Transverse colon (tissue), 4 donors: Measurements from ENCODE around the gene F11. TPM values are rescaled to one million over a fixed set of nuclear protein-coding genes. Genes with fewer than 3 reads are reported as not detected.

ENCODE experiments used
- DNase-seq: peaks from one replicate; pipeline ENCODE4 v3.0.0-alpha.2; 2019
- H3K27ac ChIP-seq, 4 donors: fragments of 200-600 bp; sonication (generic); 2 replicates each; pipeline ENCODE4 v1.5.1; 2016 to 2018; ENCODE audit warnings: inconsistent platforms in 4 of 4
- H3K27me3 ChIP-seq: fragments of 200-600 bp; sonication (generic); 2 replicates; pipeline ENCODE4 v1.5.1; 2017; ENCODE audit warnings: inconsistent platforms
- H3K36me3 ChIP-seq, 4 donors: fragments of 200-600 bp; sonication (generic); 2 replicates each; pipeline ENCODE4 v1.5.1; 2017 to 2019; ENCODE audit warnings: inconsistent platforms in 4 of 4
- H3K4me1 ChIP-seq, 4 donors: fragments of 200-600 bp; sonication (generic); 2 replicates each; pipeline ENCODE4 v1.5.1; 2017 to 2020; ENCODE audit warnings: inconsistent platforms in 4 of 4
- H3K4me3 ChIP-seq, 4 donors: fragments of 200-600 bp; sonication (generic); 1 replicate in 1 of 4; 2 replicates in 3 of 4; pipeline versions ENCODE4 v1.5.1 to v1.6.1; 2017 to 2019; ENCODE audit warnings: inconsistent platforms in 4 of 4
- H3K9me3 ChIP-seq, 2 donors: fragments of 200-600 bp; sonication (generic); 2 replicates each; pipeline ENCODE4 v1.5.1; 2017 to 2019; ENCODE audit warnings: inconsistent platforms in 2 of 2
- EP300 ChIP-seq: sonication (generic); formaldehyde crosslinking; IDR thresholded peaks from one replicate; pipeline ENCODE4 v1.6.1; 2017; ENCODE audit warnings: antibody characterized with exemption, low read depth
- POLR2A ChIP-seq: fragments of 450-650 bp; IDR thresholded peaks from one replicate; pipeline ENCODE4 v1.6.1; 2016; ENCODE audit warnings: antibody characterized with exemption, mild to moderate bottlenecking, moderate library complexity
- POLR2AphosphoS5 ChIP-seq, 3 donors: sonication (generic); formaldehyde crosslinking; IDR thresholded peaks; one replicate each; pipeline ENCODE4 v1.6.1; 2016; ENCODE audit warnings: antibody characterized with exemption in 3 of 3
- WGBS, 2 donors: methylation state at CpG; one replicate each; pipeline ENCODE4 v1.1.5; 2018; ENCODE audit warnings: low coverage in 1 of 2; 5-methylcytosine and 5-hydroxymethylcytosine counted together
- in situ Hi-C, 4 donors: fragments of 200-750 bp; cut with MboI; loops; one replicate each; pipeline versions ENCODE4 v1.15.0 to v1.15.1; 2017; ENCODE audit warnings: low sequenced_read_pairs in 3 of 4, low pct_ligation_motif_present in 1 of 4, low pct_unique_long_range_greater_than_20kb in 1 of 4
- intact Hi-C: fragments of 100-400 bp; cut with DNase I; formaldehyde crosslinking; loops from one replicate; pipeline ENCODE4 v1.15.1; 2023; ENCODE audit warnings: low total_unique reads
- total RNA-seq, 4 donors: library from RNA; depleted of rRNA; stranded (reverse); fragments of >200 nt; gene quantifications; one replicate each; pipeline ENCODE4 v1.1.0, GENCODE V29; 2016
- TF ChIP-seq, protein P1 (sequence below), 5 experiments: fragments of 200-600 bp in 3 of 5; fragments of 450-650 bp in 2 of 5; sonication (generic) in 3 of 5; IDR thresholded peaks; 1 replicate in 2 of 5; 2 replicates in 3 of 5; pipeline ENCODE4 v1.5.1; 2016 to 2017; ENCODE audit warnings: antibody characterized with exemption in 5 of 5, inconsistent platforms in 3 of 5, mild to moderate bottlenecking in 2 of 5, moderate library complexity in 1 of 5

F11 gene
- total RNA-seq, 4 donors from 2014 or later = not detected

DNA sequence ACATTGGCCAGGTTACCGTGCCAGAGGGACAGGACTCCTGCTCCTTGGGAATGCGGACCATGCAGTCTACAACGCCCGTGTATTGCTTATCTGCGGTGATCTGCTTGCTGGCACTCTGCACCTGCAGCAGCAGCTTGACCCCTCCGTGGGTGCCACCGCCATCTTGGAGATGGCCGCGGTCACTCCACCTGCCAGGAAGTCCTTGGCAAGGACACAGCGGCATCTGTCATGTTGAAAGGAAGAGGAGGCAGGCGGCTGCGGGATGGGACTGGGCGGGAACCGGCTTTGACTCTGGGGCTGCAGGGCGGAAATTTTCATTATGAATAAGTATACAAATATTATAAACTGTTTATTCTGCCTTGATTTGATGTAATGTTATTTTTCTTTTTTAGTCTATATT, 63.4 kb downstream of the F11 start:
- intact Hi-C loops = no loop called here
- no peaks in the 10 kb centered on the region for H3K4me1 ChIP-seq
- no peak for TF ChIP-seq EP300
- TF ChIP-seq, protein P1, sequence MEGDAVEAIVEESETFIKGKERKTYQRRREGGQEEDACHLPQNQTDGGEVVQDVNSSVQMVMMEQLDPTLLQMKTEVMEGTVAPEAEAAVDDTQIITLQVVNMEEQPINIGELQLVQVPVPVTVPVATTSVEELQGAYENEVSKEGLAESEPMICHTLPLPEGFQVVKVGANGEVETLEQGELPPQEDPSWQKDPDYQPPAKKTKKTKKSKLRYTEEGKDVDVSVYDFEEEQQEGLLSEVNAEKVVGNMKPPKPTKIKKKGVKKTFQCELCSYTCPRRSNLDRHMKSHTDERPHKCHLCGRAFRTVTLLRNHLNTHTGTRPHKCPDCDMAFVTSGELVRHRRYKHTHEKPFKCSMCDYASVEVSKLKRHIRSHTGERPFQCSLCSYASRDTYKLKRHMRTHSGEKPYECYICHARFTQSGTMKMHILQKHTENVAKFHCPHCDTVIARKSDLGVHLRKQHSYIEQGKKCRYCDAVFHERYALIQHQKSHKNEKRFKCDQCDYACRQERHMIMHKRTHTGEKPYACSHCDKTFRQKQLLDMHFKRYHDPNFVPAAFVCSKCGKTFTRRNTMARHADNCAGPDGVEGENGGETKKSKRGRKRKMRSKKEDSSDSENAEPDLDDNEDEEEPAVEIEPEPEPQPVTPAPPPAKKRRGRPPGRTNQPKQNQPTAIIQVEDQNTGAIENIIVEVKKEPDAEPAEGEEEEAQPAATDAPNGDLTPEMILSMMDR (IDR thresholded peaks at IDR 0.05) = no peak
- no peak for TF ChIP-seq POLR2AphosphoS5 (IDR thresholded peaks at IDR 0.05)
- no peak for TF ChIP-seq POLR2A
- H3K4me3 ChIP-seq = no peak overlapping the region
- no peak overlapping the region for H3K27ac ChIP-seq
- peaks cover 9 to 13% of the 10 kb centered on the region in 2 donors for H3K9me3 ChIP-seq
- H3K27me3 ChIP-seq = no peaks in the 10 kb centered on the region
- WGBS, 2 donors = 96 to 100% methylated on average over 3 to 15 of the region's 15 CpGs
- H3K36me3 ChIP-seq = no peaks in the 10 kb centered on the region
- DNase-seq = no peak
- in situ Hi-C loops = no loop called here

DNA sequence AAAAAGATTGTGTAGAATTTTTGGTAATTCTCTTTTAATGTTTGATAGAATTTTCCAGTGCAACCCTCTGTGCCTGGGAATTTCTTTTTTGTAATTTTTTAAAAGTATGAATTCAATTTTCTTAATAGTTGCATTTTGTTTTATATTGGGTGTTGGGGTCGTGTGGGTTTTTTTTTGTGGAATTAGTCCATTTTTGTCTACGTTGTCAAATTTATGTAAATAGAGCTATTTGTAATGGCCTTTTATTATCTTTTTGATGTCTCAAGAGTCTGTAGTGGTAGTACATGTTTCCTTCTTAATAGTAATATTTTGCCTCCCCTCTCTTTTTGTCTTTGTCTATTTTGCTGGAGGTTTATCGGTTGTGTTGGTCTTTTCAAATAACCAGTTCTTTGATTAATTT, 64.4 kb downstream of the F11 start:
- TF ChIP-seq POLR2AphosphoS5 (IDR thresholded peaks at IDR 0.05) = no peak
- TF ChIP-seq, protein P1 (IDR thresholded peaks at IDR 0.05) = no peak
- TF ChIP-seq EP300 = no peak
- no peak for TF ChIP-seq POLR2A
- no peaks in the 10 kb centered on the region for H3K36me3 ChIP-seq
- no peaks in the 10 kb centered on the region for H3K4me1 ChIP-seq
- DNase-seq = no peak
- intact Hi-C loops = no loop called here
- no peaks in the 10 kb centered on the region for H3K27me3 ChIP-seq
- no peak overlapping the region for H3K27ac ChIP-seq
- H3K9me3 ChIP-seq = peaks cover 9 to 13% of the 10 kb centered on the region in 2 donors
- in situ Hi-C loops = no loop called here
- no peak overlapping the region for H3K4me3 ChIP-seq
- WGBS, 2 donors = 86 to 97% methylated on average over 3 of the region's 3 CpGs

DNA sequence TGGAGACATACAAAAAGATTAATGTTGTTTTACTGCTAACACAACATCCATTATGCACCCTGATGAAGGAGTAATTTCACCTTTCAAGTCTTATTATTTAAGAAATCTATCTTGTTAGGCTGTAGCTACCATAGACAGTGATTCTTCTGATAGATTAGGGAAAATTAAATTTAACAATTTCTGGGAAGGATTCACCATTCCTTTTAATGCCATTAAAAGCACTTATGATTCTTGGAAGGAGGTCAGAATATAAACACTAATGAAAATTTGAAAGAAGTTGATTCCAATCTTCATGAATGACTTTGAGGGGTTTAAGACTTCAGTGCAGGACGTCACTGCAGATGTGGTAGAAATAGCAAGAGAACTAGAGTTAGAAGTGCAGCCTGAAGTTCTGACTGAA, 69.8 kb downstream of the F11 start:
- Histone ChIP-seq H3K4me3 (no peak overlapping the region), H3K4me1 (no peaks in the 10 kb centered on the region), H3K36me3 (no peaks in the 10 kb centered on the region), H3K27me3 (no peaks in the 10 kb centered on the region), H3K9me3 (peaks cover 9 to 13% of the 10 kb centered on the region in 2 donors), H3K27ac (no peak overlapping the region)
- intact Hi-C loops (no loop called here), in situ Hi-C loops (no loop called here)
- no peak for TF ChIP-seq POLR2A
- TF ChIP-seq, protein P1 (IDR thresholded peaks at IDR 0.05) = no peak
- TF ChIP-seq POLR2AphosphoS5 (IDR thresholded peaks at IDR 0.05) = no peak
- TF ChIP-seq EP300 = no peak
- DNase-seq = no peak
- 33 to 55% methylated on average over 1 of the region's 1 CpG for WGBS, 2 donors

Other genes starting within 250 kb of the F11 start
- gene TLR3, start 197.0 kb upstream of the F11 start, total RNA-seq = 10 to 100 TPM in 2 of 4 donors, 1 to 10 TPM in 1, under 1 TPM in 1; 0.20 to 20.1 (median 9.8) TPM
- 10 to 100 TPM; 10.8 to 20.1 (median 16.2) TPM for gene FAM149A, start 161.5 kb upstream of the F11 start, total RNA-seq
- 10 to 100 TPM; 44.0 to 83.8 (median 61.3) TPM for gene CYP4V2, start 74.6 kb upstream of the F11 start, total RNA-seq
- 1 to 10 TPM in 3 of 4 donors, not detected in 1; 1.7 to 2.0 (median 1.9) TPM for gene KLKB1, start 38.7 kb upstream of the F11 start, total RNA-seq